ENCODE measurements around the gene CRABP1. TPM values are rescaled to one million over a fixed set of nuclear protein-coding genes. Genes with fewer than 3 reads are reported as not detected.

Gene CRABP1
- total RNA-seq, 4 donors from 2014 or later: not detected

GRCh38 chr15:78382114-78382880, 42.1 kb downstream of the CRABP1 start:
- Histone ChIP-seq H3K9me3 (no peaks in the 10 kb centered on the region), H3K36me3 (no peaks in the 10 kb centered on the region), H3K27me3 (peaks cover 0 to 59% (median 0%) of the 10 kb centered on the region in 4 donors), H3K4me3 (no peak overlapping the region), H3K4me1 (no peaks in the 10 kb centered on the region), H3K27ac (no peak overlapping the region)
- TF ChIP-seq CTCF (IDR thresholded peaks at IDR 0.05): no peak
- no peak for TF ChIP-seq POLR2A (IDR thresholded peaks at IDR 0.05)
- no peak for DNase-seq
- 52 to 90% methylated on average over 2 of the region's 7 CpGs for WGBS, 2 donors
- intact Hi-C loops (cut with DNase I): no loop called here

GRCh38 chr15:78384651-78385050, 44.5 kb downstream of the CRABP1 start:
- Histone ChIP-seq H3K27ac (no peak overlapping the region), H3K36me3 (no peaks in the 10 kb centered on the region), H3K4me1 (no peaks in the 10 kb centered on the region), H3K9me3 (no peaks in the 10 kb centered on the region), H3K4me3 (no peak overlapping the region), H3K27me3 (peaks cover 0 to 75% (median 0%) of the 10 kb centered on the region in 4 donors)
- WGBS, 2 donors: 87 to 89% methylated on average over 7 of the region's 7 CpGs
- DNase-seq: no peak
- no peak for TF ChIP-seq POLR2A (IDR thresholded peaks at IDR 0.05)
- no peak for TF ChIP-seq CTCF (IDR thresholded peaks at IDR 0.05)
- intact Hi-C loops (cut with DNase I): no loop called here

GRCh38 chr15:78387246-78388037, 47.3 kb downstream of the CRABP1 start:
- Histone ChIP-seq H3K4me1 (no peaks in the 10 kb centered on the region), H3K27me3 (peaks cover 0 to 74% (median 0%) of the 10 kb centered on the region in 4 donors), H3K36me3 (no peaks in the 10 kb centered on the region), H3K4me3 (no peak overlapping the region), H3K27ac (no peak overlapping the region), H3K9me3 (no peaks in the 10 kb centered on the region)
- DNase-seq: no peak
- intact Hi-C loops (cut with DNase I): no loop called here
- TF ChIP-seq POLR2A (IDR thresholded peaks at IDR 0.05) (no peak), CTCF (IDR thresholded peaks at IDR 0.05) (no peak)
- WGBS, 2 donors: 68 to 70% methylated on average over 6 of the region's 6 CpGs

GRCh38 chr15:78388865-78389264, 48.7 kb downstream of the CRABP1 start:
- DNase-seq: no peak
- Histone ChIP-seq H3K27ac (no peak overlapping the region), H3K27me3 (peaks cover 0 to 62% (median 0%) of the 10 kb centered on the region in 4 donors), H3K4me1 (no peaks in the 10 kb centered on the region), H3K4me3 (no peak overlapping the region), H3K36me3 (no peaks in the 10 kb centered on the region), H3K9me3 (no peaks in the 10 kb centered on the region)
- intact Hi-C loops (cut with DNase I): no loop called here
- TF ChIP-seq CTCF (IDR thresholded peaks at IDR 0.05): no peak
- WGBS, 2 donors: 75 to 85% methylated on average over 12 of the region's 12 CpGs

- no peaks in the 10 kb centered on the region for H3K36me3 ChIP-seq
- H3K4me1 ChIP-seq: no peaks in the 10 kb centered on the region
- TF ChIP-seq POLR2A (IDR thresholded peaks at IDR 0.05): no peak
- no peak for TF ChIP-seq CTCF (IDR thresholded peaks at IDR 0.05)
- H3K27me3 ChIP-seq: peaks cover 0 to 61% (median 0%) of the 10 kb centered on the region in 4 donors
- H3K4me3 ChIP-seq: no peak overlapping the region
- H3K27ac ChIP-seq: no peak overlapping the region
- no peak for DNase-seq
- intact Hi-C loops (cut with DNase I): no loop called here
- no peaks in the 10 kb centered on the region for H3K9me3 ChIP-seq
- WGBS, 2 donors: 50% methylated on average over 1 to 6 of the region's 7 CpGs
Measured at GRCh38 chr15:78389322-78389721, 49.2 kb downstream of the CRABP1 start.
